PC-3 (cell line): Measurements from ENCODE around the gene SERHL2.
"Not testable (repeated sequence)": the region's sequence is repeated elsewhere in the genome, so short reads cannot be mapped to it uniquely, and the experiment has no call there.

Experiments
- CTCF ChIP-seq: fragments of 300-600 bp; sonication (generic); conservative IDR thresholded peaks from 2 replicates; pipeline ENCODE4 v1.5.1; 2017; ENCODE audit warnings: antibody characterized with exemption, low read depth, mild to moderate bottlenecking, low read length
- EZH2 ChIP-seq: fragments of 300-600 bp; sonication (generic); IDR thresholded peaks from one replicate; pipeline ENCODE4 v1.6.1; 2017; ENCODE audit warnings: antibody characterized with exemption, mild to moderate bottlenecking, low read length; ENCODE audit not compliant: unreplicated experiment
- EZH2phosphoT487 ChIP-seq: fragments of 300-600 bp; sonication (generic); IDR thresholded peaks from 2 replicates; pipeline ENCODE4 v1.6.1; 2018; ENCODE audit warnings: mild to moderate bottlenecking, antibody characterized with exemption, low read length, borderline replicate concordance

- not testable (repeated sequence) for TF ChIP-seq EZH2phosphoT487, CTCF, EZH2
Observed at GRCh38 chr22:42570580-42570979, 16.8 kb downstream of the SERHL2 start.
